Duodenal mucosa (tissue), 2 donors: Measurements from ENCODE around the gene MVB12B.

Source experiments
- H3K27ac ChIP-seq: one replicate; pipeline ENCODE4 v1.7.0; 2013; ENCODE audit warnings: low read depth, low read length
- H3K27me3 ChIP-seq, 2 donors: one replicate each; pipeline ENCODE4 v1.7.0; 2013; ENCODE audit warnings: low read length in 2 of 2, control low read depth in 1 of 2; ENCODE audit not compliant: insufficient read depth in 2 of 2, control insufficient read depth in 1 of 2
- H3K36me3 ChIP-seq, 2 donors: one replicate each; pipeline ENCODE4 v1.7.0; 2013; ENCODE audit warnings: low read length in 2 of 2, control low read depth in 1 of 2; ENCODE audit not compliant: insufficient read depth in 2 of 2, control insufficient read depth in 1 of 2
- H3K4me1 ChIP-seq, 2 donors: one replicate each; pipeline ENCODE4 v1.7.0; 2013; ENCODE audit warnings: low read length in 2 of 2, control low read depth in 1 of 2; ENCODE audit not compliant: insufficient read depth in 2 of 2, control insufficient read depth in 1 of 2
- H3K4me3 ChIP-seq, 2 donors: one replicate each; pipeline ENCODE4 v1.7.0; 2013; ENCODE audit warnings: low read length in 2 of 2, low read depth in 1 of 2
- H3K9ac ChIP-seq, 2 donors: one replicate each; pipeline ENCODE4 v1.7.0; 2013; ENCODE audit warnings: low read length in 2 of 2, low read depth in 1 of 2
- H3K9me3 ChIP-seq, 2 donors: one replicate each; pipeline ENCODE4 v1.7.0; 2013; ENCODE audit warnings: low read length in 2 of 2, control low read depth in 1 of 2; ENCODE audit not compliant: control insufficient read depth in 1 of 2

The MVB12B gene

GRCh38 chr9:126510564-126510963 lies 183.9 kb downstream of the MVB12B start:
- Histone ChIP-seq H3K27ac (no peak overlapping the region), H3K4me1 (no peaks in the 10 kb centered on the region), H3K36me3 (no peaks in the 10 kb centered on the region), H3K27me3 (peaks cover 19 to 24% of the 10 kb centered on the region in 2 donors), H3K9ac (no peak overlapping the region), H3K4me3 (no peak overlapping the region), H3K9me3 (no peaks in the 10 kb centered on the region)

GRCh38 chr9:126511411-126511810 lies 184.8 kb downstream of the MVB12B start:
- no peaks in the 10 kb centered on the region for H3K36me3 ChIP-seq
- H3K9me3 ChIP-seq, result no peaks in the 10 kb centered on the region
- peaks cover 24 to 29% of the 10 kb centered on the region in 2 donors for H3K27me3 ChIP-seq
- no peak overlapping the region for H3K9ac ChIP-seq
- peaks cover under 1 to 1% of the 10 kb centered on the region in 2 donors for H3K4me1 ChIP-seq
- no peak overlapping the region for H3K4me3 ChIP-seq
- no peak overlapping the region for H3K27ac ChIP-seq

- H3K9me3 ChIP-seq, result no peaks in the 10 kb centered on the region
- H3K4me3 ChIP-seq, result no peak overlapping the region
- H3K27me3 ChIP-seq, result peaks cover 43 to 47% of the 10 kb centered on the region in 2 donors
- peaks cover 11% of the 10 kb centered on the region in 2 donors for H3K4me1 ChIP-seq
- no peak overlapping the region for H3K27ac ChIP-seq
- no peaks in the 10 kb centered on the region for H3K36me3 ChIP-seq
- H3K9ac ChIP-seq, result no peak overlapping the region
These were observed 186.8 kb downstream of the MVB12B start for GRCh38 chr9:126513159-126514036.

GRCh38 chr9:126514037-126514821 lies 187.6 kb downstream of the MVB12B start:
- Histone ChIP-seq H3K27ac (no peak overlapping the region), H3K4me1 (peaks cover 11% of the 10 kb centered on the region in 2 donors), H3K9me3 (no peaks in the 10 kb centered on the region), H3K36me3 (no peaks in the 10 kb centered on the region), H3K4me3 (no peak overlapping the region), H3K9ac (no peak overlapping the region), H3K27me3 (peaks cover 51% of the 10 kb centered on the region in 2 donors)

GRCh38 chr9:126515001-126515872 lies 188.6 kb downstream of the MVB12B start:
- H3K9ac ChIP-seq, result no peak overlapping the region
- peaks cover 56 to 59% of the 10 kb centered on the region in 2 donors for H3K27me3 ChIP-seq
- H3K9me3 ChIP-seq, result no peaks in the 10 kb centered on the region
- H3K4me1 ChIP-seq, result peaks cover 11% of the 10 kb centered on the region in 2 donors
- H3K27ac ChIP-seq, result no peak overlapping the region
- no peaks in the 10 kb centered on the region for H3K36me3 ChIP-seq
- H3K4me3 ChIP-seq, result no peak overlapping the region

GRCh38 chr9:126515873-126516505 lies 189.4 kb downstream of the MVB12B start:
- Histone ChIP-seq H3K36me3 (no peaks in the 10 kb centered on the region), H3K27ac (no peak overlapping the region), H3K4me3 (no peak overlapping the region), H3K9me3 (no peaks in the 10 kb centered on the region), H3K27me3 (peaks cover 55 to 62% of the 10 kb centered on the region in 2 donors), H3K9ac (no peak overlapping the region), H3K4me1 (peaks cover 11% of the 10 kb centered on the region in 2 donors)

GRCh38 chr9:126516561-126516935 lies 189.9 kb downstream of the MVB12B start:
- Histone ChIP-seq H3K27ac (peak overlapping the region; percentile 26), H3K4me3 (peak overlapping the region in 1 of 2 donors; percentile 55), H3K27me3 (peaks cover 55 to 62% of the 10 kb centered on the region in 2 donors)

GRCh38 chr9:126516936-126517832 lies 190.6 kb downstream of the MVB12B start:
- Histone ChIP-seq H3K27me3 (peaks cover 58 to 62% of the 10 kb centered on the region in 2 donors), H3K4me1 (peaks cover 11% of the 10 kb centered on the region in 2 donors), H3K4me3 (peak overlapping the region; percentile 53 to 55), H3K36me3 (no peaks in the 10 kb centered on the region), H3K9ac (peak overlapping the region in 1 of 2 donors; percentile 25), H3K9me3 (no peaks in the 10 kb centered on the region), H3K27ac (peak overlapping the region; percentile 26)

More at GRCh38 chr9:126516561-126516935, 189.9 kb downstream of the MVB12B start:
- Histone ChIP-seq H3K4me1 (peaks cover 11% of the 10 kb centered on the region in 2 donors), H3K9ac (no peak overlapping the region), H3K36me3 (no peaks in the 10 kb centered on the region), H3K9me3 (no peaks in the 10 kb centered on the region)
